ENCODE data around the gene SLC41A3. TPM values are rescaled to one million over a fixed set of nuclear protein-coding genes. Genes with fewer than 3 reads are reported as not detected.

The SLC41A3 gene
- total RNA-seq: 10 to 100 TPM; 34.5 to 62.3 (median 37.9) TPM

GRCh38 chr3:126083913-126084767 is at the start of gene SLC41A3:
SLC41A3 (minus strand) TSS chr3:126084124; CDS start chr3:126068219, 15,905 bp downstream.
- TF ChIP-seq, protein P1, sequence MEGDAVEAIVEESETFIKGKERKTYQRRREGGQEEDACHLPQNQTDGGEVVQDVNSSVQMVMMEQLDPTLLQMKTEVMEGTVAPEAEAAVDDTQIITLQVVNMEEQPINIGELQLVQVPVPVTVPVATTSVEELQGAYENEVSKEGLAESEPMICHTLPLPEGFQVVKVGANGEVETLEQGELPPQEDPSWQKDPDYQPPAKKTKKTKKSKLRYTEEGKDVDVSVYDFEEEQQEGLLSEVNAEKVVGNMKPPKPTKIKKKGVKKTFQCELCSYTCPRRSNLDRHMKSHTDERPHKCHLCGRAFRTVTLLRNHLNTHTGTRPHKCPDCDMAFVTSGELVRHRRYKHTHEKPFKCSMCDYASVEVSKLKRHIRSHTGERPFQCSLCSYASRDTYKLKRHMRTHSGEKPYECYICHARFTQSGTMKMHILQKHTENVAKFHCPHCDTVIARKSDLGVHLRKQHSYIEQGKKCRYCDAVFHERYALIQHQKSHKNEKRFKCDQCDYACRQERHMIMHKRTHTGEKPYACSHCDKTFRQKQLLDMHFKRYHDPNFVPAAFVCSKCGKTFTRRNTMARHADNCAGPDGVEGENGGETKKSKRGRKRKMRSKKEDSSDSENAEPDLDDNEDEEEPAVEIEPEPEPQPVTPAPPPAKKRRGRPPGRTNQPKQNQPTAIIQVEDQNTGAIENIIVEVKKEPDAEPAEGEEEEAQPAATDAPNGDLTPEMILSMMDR (IDR thresholded peaks at IDR 0.05): no peak
- DNase-seq (ENCODE audit: low spot score) (peak; percentile 40), ATAC-seq (ENCODE audit: low FRiP score) (peak; percentile 99)

DNA sequence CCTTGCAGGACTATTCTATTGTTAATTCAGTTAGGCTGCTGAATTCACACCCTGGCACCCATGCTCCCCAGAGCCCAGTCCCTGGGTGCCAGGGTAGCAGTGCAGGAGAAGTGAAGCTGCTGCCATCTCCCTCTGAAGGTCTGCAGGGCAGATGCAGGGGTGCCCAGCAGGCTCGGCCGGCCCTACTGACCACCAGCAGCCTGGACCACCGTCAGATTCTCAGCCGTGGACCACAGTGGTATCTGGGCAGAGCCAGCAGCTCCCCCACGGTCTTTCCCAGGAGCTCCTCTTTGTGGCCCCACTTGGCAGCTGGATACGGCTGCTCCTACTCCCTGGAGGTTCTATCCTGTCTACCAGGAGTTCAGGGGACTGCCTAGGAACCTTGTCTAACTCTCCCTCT is 49.7 kb upstream of the SLC41A3 start:
- ATAC-seq (ENCODE audit: low FRiP score) (no peak), DNase-seq (ENCODE audit: low spot score) (peak; percentile 6)
- TF ChIP-seq, protein P1 (IDR thresholded peaks at IDR 0.05): no peak

DNA sequence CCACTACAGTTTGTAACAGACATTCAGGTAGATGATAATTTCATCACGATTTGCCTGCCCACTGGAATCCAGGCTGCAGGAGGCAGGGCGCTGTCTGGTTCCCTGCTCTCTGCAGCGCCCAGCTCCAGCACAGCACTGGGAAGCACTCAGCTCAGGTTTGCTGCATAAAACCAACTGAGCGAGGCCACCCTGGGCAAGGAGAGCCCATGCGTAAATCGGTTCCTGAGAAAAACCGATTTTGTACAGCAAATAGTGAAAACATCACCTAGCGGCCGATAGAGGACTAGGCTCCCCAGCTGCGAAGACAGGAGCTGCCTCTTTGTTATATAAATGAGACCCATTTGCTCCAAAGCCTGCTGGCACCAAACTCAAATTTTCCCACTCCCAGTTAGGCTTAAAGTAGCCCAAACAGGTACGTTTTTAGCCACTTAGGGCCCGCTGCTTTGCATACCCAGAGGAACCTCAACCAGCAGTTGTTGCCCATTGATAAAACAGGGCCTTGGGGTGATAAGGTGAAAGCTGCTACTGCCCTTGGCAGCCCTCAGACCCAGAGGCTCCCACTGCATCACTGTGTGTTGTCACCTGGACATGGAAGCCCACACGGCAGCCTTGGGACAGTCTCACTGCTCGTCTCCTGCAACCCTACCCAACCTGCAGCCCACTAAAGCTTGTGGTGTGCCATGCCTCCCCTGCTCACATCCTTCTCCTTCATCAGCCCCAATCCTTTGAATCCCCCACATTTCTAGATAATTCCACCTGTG is 49.0 kb upstream of the SLC41A3 start:
- TF ChIP-seq, protein P1 (IDR thresholded peaks at IDR 0.05): no peak
- no peak for ATAC-seq (ENCODE audit: low FRiP score)
- DNase-seq (ENCODE audit: low spot score): peak; percentile 11

GRCh38 chr3:126131881-126132750 is 48.2 kb upstream of the SLC41A3 start:
- TF ChIP-seq, protein P1 (IDR thresholded peaks at IDR 0.05): no peak
- peak; percentile 3 for DNase-seq (ENCODE audit: low spot score)
- ATAC-seq (ENCODE audit: low FRiP score): no peak

DNA sequence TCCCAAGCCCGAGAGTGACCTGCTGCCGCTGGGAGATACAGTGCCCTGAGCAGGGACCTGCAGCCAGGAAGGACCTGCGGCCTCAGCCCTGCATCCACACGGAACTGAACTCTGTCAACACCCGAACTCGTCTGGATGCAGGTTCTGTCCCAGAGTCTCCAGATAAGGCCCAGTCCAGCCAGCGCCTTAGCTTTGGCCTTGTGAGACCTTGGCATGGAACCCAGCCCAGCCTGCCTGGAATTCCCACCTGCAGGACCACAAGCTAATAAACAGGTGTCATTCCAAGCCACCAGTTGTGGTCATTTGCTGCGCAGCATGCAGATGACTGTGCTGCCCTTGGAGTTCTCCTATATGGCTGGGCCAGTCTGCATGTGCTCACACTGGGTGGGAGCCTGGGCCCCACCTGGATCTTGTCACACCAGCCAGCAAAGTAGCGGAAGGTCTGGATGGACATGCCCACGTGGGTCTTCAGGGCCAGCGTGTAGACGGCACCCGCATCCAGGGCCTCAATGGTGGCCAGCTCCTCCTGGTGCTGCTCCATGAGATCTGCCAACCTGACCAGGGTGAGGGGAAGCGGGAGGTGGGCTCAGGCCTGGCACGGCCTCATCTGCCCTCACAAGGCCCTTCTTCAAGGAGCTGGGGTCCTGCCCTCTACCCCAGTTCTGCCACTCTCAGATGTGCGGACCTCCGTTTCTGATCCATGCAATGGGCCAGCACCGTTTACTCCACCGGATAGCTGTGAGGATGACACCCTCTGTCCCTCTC is 47.2 kb upstream of the SLC41A3 start:
- TF ChIP-seq, protein P1 (IDR thresholded peaks at IDR 0.05): no peak
- DNase-seq (ENCODE audit: low spot score) (peak; percentile 12), ATAC-seq (ENCODE audit: low FRiP score) (no peak)
